ENCODE data around the gene KRT76.

KRT76 gene

GRCh38 chr12:52813885-52814709 lies 37.0 kb upstream of the KRT76 start, which contains the start of gene KRT4:
TSS of gene KRT4 (minus strand) at chr12:52814116. CDS start at chr12:52814058, 58 bp downstream.
- DNase-seq (ENCODE audit: extremely low read depth in 1 of 2, low read depth in 1 of 2) = no peak

- no peak for DNase-seq (ENCODE audit: extremely low read depth in 1 of 2, low read depth in 1 of 2)
These were observed 36.2 kb upstream of the KRT76 start for GRCh38 chr12:52813203-52813819.

- no peak for DNase-seq (ENCODE audit: extremely low read depth in 1 of 2, low read depth in 1 of 2)
These were observed 35.6 kb upstream of the KRT76 start for GRCh38 chr12:52812749-52813148.

GRCh38 chr12:52812073-52812400 lies 34.9 kb upstream of the KRT76 start:
- DNase-seq (ENCODE audit: extremely low read depth in 1 of 2, low read depth in 1 of 2) = no peak

- no peak for DNase-seq (ENCODE audit: extremely low read depth in 1 of 2, low read depth in 1 of 2)
These were observed 34.3 kb upstream of the KRT76 start for GRCh38 chr12:52811191-52812072.

GRCh38 chr12:52810554-52810953 lies 33.4 kb upstream of the KRT76 start:
- DNase-seq (ENCODE audit: extremely low read depth in 1 of 2, low read depth in 1 of 2) = no peak

GRCh38 chr12:52809166-52809565 lies 32.0 kb upstream of the KRT76 start:
- no peak for DNase-seq (ENCODE audit: extremely low read depth in 1 of 2, low read depth in 1 of 2)

- no peak for DNase-seq (ENCODE audit: extremely low read depth in 1 of 2, low read depth in 1 of 2)
These were observed 31.5 kb upstream of the KRT76 start for GRCh38 chr12:52808573-52809160.

- no peak for DNase-seq (ENCODE audit: extremely low read depth in 1 of 2, low read depth in 1 of 2)
These were observed 30.7 kb upstream of the KRT76 start for GRCh38 chr12:52807544-52808470.

- DNase-seq (ENCODE audit: extremely low read depth in 1 of 2, low read depth in 1 of 2) = no peak
These were observed 29.8 kb upstream of the KRT76 start for GRCh38 chr12:52806821-52807543.

- DNase-seq (ENCODE audit: extremely low read depth in 1 of 2, low read depth in 1 of 2) = no peak
These were observed 29.1 kb upstream of the KRT76 start for GRCh38 chr12:52806169-52806811.

GRCh38 chr12:52805739-52806138 lies 28.6 kb upstream of the KRT76 start:
- DNase-seq (ENCODE audit: extremely low read depth in 1 of 2, low read depth in 1 of 2) = no peak

GRCh38 chr12:52805000-52805399 lies 27.9 kb upstream of the KRT76 start:
- no peak for DNase-seq (ENCODE audit: extremely low read depth in 1 of 2, low read depth in 1 of 2)

- no peak for DNase-seq (ENCODE audit: extremely low read depth in 1 of 2, low read depth in 1 of 2)
These were observed 25.3 kb upstream of the KRT76 start for GRCh38 chr12:52802442-52802841.

GRCh38 chr12:52801773-52802172 lies 24.6 kb upstream of the KRT76 start:
- DNase-seq (ENCODE audit: extremely low read depth in 1 of 2, low read depth in 1 of 2) = no peak

- DNase-seq (ENCODE audit: extremely low read depth in 1 of 2, low read depth in 1 of 2) = no peak
These were observed 23.2 kb upstream of the KRT76 start for GRCh38 chr12:52800259-52800917.

- no peak for DNase-seq (ENCODE audit: extremely low read depth in 1 of 2, low read depth in 1 of 2)
These were observed 22.5 kb upstream of the KRT76 start for GRCh38 chr12:52799505-52800211.

All from activated CD8-positive, alpha-beta memory T cell treated with anti-CD3 and anti-CD28 coated beads for 1 hour (primary cell).